ENCODE data around the gene C6orf89.
A peak's percentile ranks its signal among the peaks of the same experiment; 100 is the strongest.

C6orf89 gene

GRCh38 chr6:36852481-36853147, 33.1 kb upstream of the C6orf89 start:
- DNase-seq (ENCODE audit: low spot score): no peak

GRCh38 chr6:36853325-36853724, 32.4 kb upstream of the C6orf89 start:
- no peak for DNase-seq (ENCODE audit: low spot score)

- no peak for DNase-seq (ENCODE audit: low spot score)
Measured at GRCh38 chr6:36855750-36856149, 30.0 kb upstream of the C6orf89 start.

- DNase-seq (ENCODE audit: low spot score): no peak
Measured at GRCh38 chr6:36856277-36856676, 29.5 kb upstream of the C6orf89 start.

GRCh38 chr6:36857325-36857724, 28.4 kb upstream of the C6orf89 start:
- no peak for DNase-seq (ENCODE audit: low spot score)

GRCh38 chr6:36858407-36858981, 27.3 kb upstream of the C6orf89 start:
- no peak for DNase-seq (ENCODE audit: low spot score)

GRCh38 chr6:36860126-36860525, 25.6 kb upstream of the C6orf89 start:
- DNase-seq (ENCODE audit: low spot score): no peak

- DNase-seq (ENCODE audit: low spot score): no peak
Measured at GRCh38 chr6:36862164-36862847, 23.4 kb upstream of the C6orf89 start.

GRCh38 chr6:36862848-36863382, 22.8 kb upstream of the C6orf89 start:
- no peak for DNase-seq (ENCODE audit: low spot score)

- no peak for DNase-seq (ENCODE audit: low spot score)
Measured at GRCh38 chr6:36863670-36864540, 21.8 kb upstream of the C6orf89 start.

GRCh38 chr6:36865835-36866234, 19.9 kb upstream of the C6orf89 start:
- no peak for DNase-seq (ENCODE audit: low spot score)

- no peak for DNase-seq (ENCODE audit: low spot score)
Measured at GRCh38 chr6:36867471-36868224, 18.1 kb upstream of the C6orf89 start.

- no peak for DNase-seq (ENCODE audit: low spot score)
Measured at GRCh38 chr6:36871686-36872085, 14.1 kb upstream of the C6orf89 start.

GRCh38 chr6:36873115-36873514, 12.6 kb upstream of the C6orf89 start:
- no peak for DNase-seq (ENCODE audit: low spot score)

- DNase-seq (ENCODE audit: low spot score): peak; percentile 44
Measured at GRCh38 chr6:36873612-36874442, 11.9 kb upstream of the C6orf89 start.

- DNase-seq (ENCODE audit: low spot score): peak; percentile 74
Measured at GRCh38 chr6:36874443-36875249, 11.1 kb upstream of the C6orf89 start, which contains the start of gene PPIL1. Gene PPIL1, minus strand, starts transcription at chr6:36874803. Its CDS starts 31 bp downstream, at chr6:36874772.

- no peak for DNase-seq (ENCODE audit: low spot score)
Measured at GRCh38 chr6:36875250-36875633, 10.5 kb upstream of the C6orf89 start.

- DNase-seq (ENCODE audit: low spot score): no peak
Measured at GRCh38 chr6:36884610-36885009, 1.1 kb upstream of the C6orf89 start.

GRCh38 chr6:36886950-36887618, 1.3 kb downstream of the C6orf89 start:
- no peak for DNase-seq (ENCODE audit: low spot score)

All from HuH-7 (cell line).